Central memory CD8-positive, alpha-beta T cell (primary cell): Measurements from ENCODE around the gene PDE10A.

Source experiments
- ATAC-seq: fragments of 150-1000 bp; cut with Tn5 transposase; replicated peaks from 2 replicates; pipeline ENCODE4 v1.10.0; 2022; ENCODE audit warnings: mild to moderate bottlenecking, moderate FRiP score, moderate number of reproducible peaks; ENCODE audit not compliant: poor library complexity, severe bottlenecking; ENCODE audit errors: extremely low read depth
- DNase-seq, 2 donors: peaks; one replicate each; pipeline ENCODE4 v3.0.0; 2021; ENCODE audit warnings: low spot score in 2 of 2
- H3K27ac Mint-ChIP-seq: one replicate; pipeline ENCODE4 v1.8.0; 2022; ENCODE audit warnings: low read depth, mild to moderate bottlenecking, moderate library complexity, mixed read lengths
- H3K27me3 Mint-ChIP-seq: one replicate; pipeline ENCODE4 v1.8.0; 2022; ENCODE audit warnings: mixed read lengths
- H3K36me3 Mint-ChIP-seq: one replicate; pipeline ENCODE4 v1.8.0; 2022; ENCODE audit warnings: mild to moderate bottlenecking, moderate library complexity, mixed read lengths; ENCODE audit not compliant: insufficient read depth
- H3K4me1 Mint-ChIP-seq: one replicate; pipeline ENCODE4 v1.8.0; 2022; ENCODE audit warnings: mixed read lengths
- H3K4me3 Mint-ChIP-seq: one replicate; pipeline ENCODE4 v1.8.0; 2022; ENCODE audit warnings: mild to moderate bottlenecking, moderate library complexity, mixed read lengths
- H3K9me3 Mint-ChIP-seq: one replicate; pipeline ENCODE4 v1.8.0; 2022; ENCODE audit warnings: mixed read lengths

The PDE10A gene

DNA sequence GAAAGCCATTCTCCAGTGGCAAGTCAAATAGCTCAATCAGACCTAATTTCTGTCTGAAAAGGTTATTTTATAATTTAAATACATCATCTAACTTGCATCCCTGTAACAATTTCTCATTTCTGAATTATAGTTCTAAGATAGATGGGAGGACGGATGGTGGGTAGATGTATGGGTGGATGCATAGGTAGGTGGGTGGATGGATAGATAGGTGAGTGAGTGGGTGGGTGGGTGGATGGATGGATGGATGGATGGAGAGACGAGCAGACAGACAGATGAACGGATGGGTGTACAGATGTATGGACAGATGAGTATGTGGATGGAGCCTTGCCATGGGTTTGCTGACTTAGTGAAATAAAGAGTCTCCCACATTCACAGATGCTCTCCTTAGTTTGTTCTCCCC is 20.0 kb downstream of the PDE10A start:
- DNase-seq (no peak), ATAC-seq (no peak)
- no peaks in the 10 kb centered on the region for H3K27me3 Mint-ChIP-seq
- no peaks in the 10 kb centered on the region for H3K36me3 Mint-ChIP-seq
- no peak overlapping the region for H3K27ac Mint-ChIP-seq
- no peaks in the 10 kb centered on the region for H3K4me1 Mint-ChIP-seq
- H3K9me3 Mint-ChIP-seq, result peaks cover 5% of the 10 kb centered on the region
- H3K4me3 Mint-ChIP-seq, result no peak overlapping the region

DNA sequence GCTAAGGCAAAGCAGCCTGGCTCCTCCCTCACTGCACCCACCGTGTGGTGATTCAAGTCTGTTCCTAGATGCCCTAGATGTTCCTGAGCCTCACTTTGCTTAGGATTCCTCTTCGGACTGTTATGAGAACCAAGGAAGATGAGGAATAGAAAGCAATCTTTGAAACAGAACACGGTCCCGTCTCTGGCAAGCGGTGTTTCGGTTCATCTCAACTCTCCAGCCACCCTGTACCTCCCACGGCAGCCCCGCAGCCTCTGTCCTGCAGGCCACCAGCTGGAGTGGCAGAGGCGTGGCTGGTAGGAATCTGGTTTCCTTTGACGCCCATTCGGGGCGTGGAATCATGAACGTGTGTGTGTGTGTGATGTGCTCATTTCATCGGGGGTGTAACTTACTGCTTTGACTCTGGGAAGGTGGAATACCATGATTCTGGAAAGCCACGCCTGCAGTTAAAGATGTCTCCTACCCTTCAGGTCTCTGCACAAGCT is 21.3 kb downstream of the PDE10A start:
- Mint-ChIP-seq H3K27ac (no peak overlapping the region), H3K4me3 (no peak overlapping the region), H3K9me3 (peaks cover 5% of the 10 kb centered on the region), H3K27me3 (no peaks in the 10 kb centered on the region), H3K36me3 (no peaks in the 10 kb centered on the region), H3K4me1 (no peaks in the 10 kb centered on the region)
- ATAC-seq, result no peak
- DNase-seq, result no peak

GRCh38 chr6:165640806-165641205 is 22.2 kb downstream of the PDE10A start:
- H3K27me3 Mint-ChIP-seq, result no peaks in the 10 kb centered on the region
- H3K36me3 Mint-ChIP-seq, result no peaks in the 10 kb centered on the region
- no peak overlapping the region for H3K4me3 Mint-ChIP-seq
- ATAC-seq (no peak), DNase-seq (no peak)
- H3K27ac Mint-ChIP-seq, result no peak overlapping the region
- no peaks in the 10 kb centered on the region for H3K4me1 Mint-ChIP-seq
- H3K9me3 Mint-ChIP-seq, result peaks cover 5% of the 10 kb centered on the region

DNA sequence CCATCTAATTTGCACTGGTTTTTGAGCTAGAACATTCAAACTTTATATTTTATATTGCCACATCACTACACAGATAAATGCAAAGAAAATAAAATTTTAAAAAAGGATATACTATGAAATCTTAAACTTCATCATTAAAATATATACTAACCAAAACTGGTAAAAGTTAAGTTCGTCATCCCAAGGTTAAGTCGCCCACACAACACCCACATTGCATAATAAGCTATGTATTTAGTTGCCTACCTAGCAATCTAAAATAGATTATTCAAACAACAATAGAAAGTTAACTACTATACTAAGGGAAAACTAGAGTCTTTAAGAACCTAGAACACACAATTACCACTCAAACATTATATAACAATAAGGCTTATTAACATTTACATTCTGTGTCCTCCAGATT is 24.5 kb downstream of the PDE10A start:
- ATAC-seq (no peak), DNase-seq (no peak)
- Mint-ChIP-seq H3K36me3 (peaks cover 2% of the 10 kb centered on the region), H3K4me1 (peaks cover 9% of the 10 kb centered on the region), H3K9me3 (peaks cover 12% of the 10 kb centered on the region), H3K4me3 (no peak overlapping the region), H3K27me3 (peaks cover 12% of the 10 kb centered on the region), H3K27ac (no peak overlapping the region)

- H3K27ac Mint-ChIP-seq, result no peak overlapping the region
- H3K4me1 Mint-ChIP-seq, result peaks cover 9% of the 10 kb centered on the region
Observed at GRCh38 chr6:165637586-165637985, 25.5 kb downstream of the PDE10A start.

DNA sequence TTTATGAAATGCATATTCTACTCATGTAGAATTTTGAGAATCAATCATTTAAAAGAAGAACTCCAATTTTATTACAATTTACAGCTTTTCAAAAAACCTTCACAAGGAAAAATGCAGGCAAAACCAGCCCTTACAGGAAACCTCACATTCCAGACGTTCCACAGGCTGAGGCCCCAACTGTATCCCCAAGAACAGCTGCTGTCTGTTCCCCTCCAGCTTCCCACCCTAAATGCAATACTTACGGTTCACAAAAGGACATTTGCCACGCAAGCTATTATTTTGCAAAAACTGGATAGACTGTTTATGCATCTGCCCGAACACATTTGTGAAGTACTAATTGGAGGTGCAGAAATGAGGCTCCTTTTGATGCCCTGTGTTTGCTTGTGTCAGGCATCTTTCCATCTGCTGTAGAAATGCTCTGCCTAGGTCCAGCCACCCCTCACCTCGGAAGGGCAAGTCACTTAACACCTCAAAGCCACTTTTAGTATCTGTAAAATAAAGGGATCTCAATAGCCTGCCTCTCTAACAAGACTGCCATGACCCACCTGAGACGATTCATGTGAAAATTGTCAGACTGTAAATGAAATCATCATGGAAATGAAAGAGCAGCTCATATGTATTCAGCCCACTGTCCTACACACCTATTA is 26.5 kb downstream of the PDE10A start:
- Mint-ChIP-seq H3K9me3 (peaks cover 7% of the 10 kb centered on the region), H3K4me3 (no peak overlapping the region)

More at GRCh38 chr6:165637586-165637985, 25.5 kb downstream of the PDE10A start:
- Mint-ChIP-seq H3K4me3 (no peak overlapping the region), H3K27me3 (peaks cover 20% of the 10 kb centered on the region), H3K36me3 (peaks cover 2% of the 10 kb centered on the region), H3K9me3 (peaks cover 12% of the 10 kb centered on the region)
- ATAC-seq (no peak), DNase-seq (no peak)

DNA sequence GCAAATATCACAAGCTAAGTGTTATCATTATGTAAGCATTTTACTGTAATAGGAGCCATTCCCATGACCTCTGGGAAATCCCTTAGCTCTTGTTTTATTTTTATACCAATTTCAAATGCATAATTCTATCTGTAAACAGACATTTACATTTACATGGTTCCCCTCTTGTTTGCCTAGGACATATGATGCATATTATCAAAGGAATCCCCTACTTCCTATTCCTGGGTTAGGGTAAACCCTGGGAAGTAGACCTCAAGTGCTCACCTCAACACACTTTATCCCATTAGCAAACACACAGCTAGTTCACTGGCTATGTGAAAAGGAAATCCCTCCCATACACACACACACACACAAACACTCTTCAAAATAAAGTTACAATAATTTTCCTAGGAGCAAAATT is 27.1 kb downstream of the PDE10A start:
- no peak overlapping the region for H3K4me3 Mint-ChIP-seq
- no peak for ATAC-seq
- peaks cover 7% of the 10 kb centered on the region for H3K9me3 Mint-ChIP-seq
- no peak overlapping the region for H3K27ac Mint-ChIP-seq
- H3K4me1 Mint-ChIP-seq, result peaks cover 9% of the 10 kb centered on the region
- no peak for DNase-seq
- H3K36me3 Mint-ChIP-seq, result peaks cover 2% of the 10 kb centered on the region
- peaks cover 20% of the 10 kb centered on the region for H3K27me3 Mint-ChIP-seq

More for the DNA sequence above, 26.5 kb downstream of the PDE10A start:
- Mint-ChIP-seq H3K27me3 (peaks cover 20% of the 10 kb centered on the region), H3K4me1 (peaks cover 9% of the 10 kb centered on the region), H3K27ac (no peak overlapping the region), H3K36me3 (peaks cover 2% of the 10 kb centered on the region)
- ATAC-seq, result no peak
- DNase-seq, result no peak

- Mint-ChIP-seq H3K9me3 (peaks cover 7% of the 10 kb centered on the region), H3K27ac (no peak overlapping the region), H3K36me3 (peaks cover 2% of the 10 kb centered on the region), H3K4me3 (no peak overlapping the region), H3K27me3 (peaks cover 20% of the 10 kb centered on the region), H3K4me1 (peaks cover 9% of the 10 kb centered on the region)
- DNase-seq (no peak), ATAC-seq (no peak)
Observed at GRCh38 chr6:165634101-165634880, 28.8 kb downstream of the PDE10A start.

- H3K36me3 Mint-ChIP-seq, result peaks cover 2% of the 10 kb centered on the region
- H3K9me3 Mint-ChIP-seq, result peaks cover 7% of the 10 kb centered on the region
- peaks cover 20% of the 10 kb centered on the region for H3K27me3 Mint-ChIP-seq
- ATAC-seq (no peak), DNase-seq (no peak)
- peaks cover 9% of the 10 kb centered on the region for H3K4me1 Mint-ChIP-seq
- no peak overlapping the region for H3K27ac Mint-ChIP-seq
- no peak overlapping the region for H3K4me3 Mint-ChIP-seq
Observed at GRCh38 chr6:165632194-165632593, 30.8 kb downstream of the PDE10A start.

- H3K36me3 Mint-ChIP-seq, result peaks cover 2% of the 10 kb centered on the region
- DNase-seq, result no peak
- H3K4me1 Mint-ChIP-seq, result peaks cover 9% of the 10 kb centered on the region
- peaks cover 7% of the 10 kb centered on the region for H3K9me3 Mint-ChIP-seq
- no peak for ATAC-seq
- peaks cover 20% of the 10 kb centered on the region for H3K27me3 Mint-ChIP-seq
- H3K27ac Mint-ChIP-seq, result no peak overlapping the region
- no peak overlapping the region for H3K4me3 Mint-ChIP-seq
Observed at GRCh38 chr6:165630544-165630953, 32.5 kb downstream of the PDE10A start.

DNA sequence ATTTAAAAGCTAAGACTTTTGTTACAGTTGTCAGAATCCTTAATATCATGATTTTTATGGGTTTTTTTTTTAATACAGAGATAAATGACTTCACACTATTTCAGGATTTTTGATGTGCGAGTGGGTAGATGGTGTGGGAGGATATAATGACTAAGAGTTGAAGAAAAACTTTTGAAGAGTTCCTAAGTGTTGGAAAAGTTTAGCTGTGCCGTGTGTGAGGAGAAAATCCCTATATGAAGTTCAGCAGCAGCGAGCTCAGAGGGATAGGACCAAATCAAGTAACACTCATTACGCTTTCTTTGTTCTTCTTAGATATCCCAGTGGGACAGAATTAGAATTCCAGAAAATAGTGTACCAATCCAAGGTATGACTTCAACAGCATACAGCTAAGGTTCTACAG is 34.1 kb downstream of the PDE10A start:
- Mint-ChIP-seq H3K27me3 (peaks cover 19% of the 10 kb centered on the region), H3K27ac (no peak overlapping the region), H3K4me3 (no peak overlapping the region), H3K9me3 (peaks cover 10% of the 10 kb centered on the region), H3K36me3 (peaks cover 3% of the 10 kb centered on the region), H3K4me1 (peaks cover 1% of the 10 kb centered on the region)
- ATAC-seq (no peak), DNase-seq (no peak)

DNA sequence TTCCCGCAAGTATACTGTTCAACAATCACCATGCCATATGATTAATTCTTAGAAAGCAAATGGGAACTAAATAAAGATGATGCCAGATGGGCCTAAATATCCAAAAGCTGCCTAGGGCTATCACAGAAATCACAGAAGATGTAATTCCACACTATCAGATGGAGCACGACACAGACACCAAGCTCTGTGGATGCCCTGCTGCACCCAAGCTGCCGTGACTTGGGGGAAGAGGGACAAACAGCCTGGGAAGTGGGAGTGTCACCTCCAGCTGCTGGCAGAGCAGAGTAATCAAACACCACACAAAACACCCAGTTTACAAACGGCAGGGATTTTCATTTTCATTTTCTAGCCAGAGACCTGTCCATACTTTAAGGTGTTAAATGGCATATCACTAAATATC is 35.7 kb downstream of the PDE10A start:
- H3K27me3 Mint-ChIP-seq, result peaks cover 10% of the 10 kb centered on the region
- ATAC-seq (no peak), DNase-seq (no peak)
- no peak overlapping the region for H3K27ac Mint-ChIP-seq
- H3K4me1 Mint-ChIP-seq, result no peaks in the 10 kb centered on the region
- no peak overlapping the region for H3K4me3 Mint-ChIP-seq
- H3K36me3 Mint-ChIP-seq, result peaks cover 2% of the 10 kb centered on the region
- H3K9me3 Mint-ChIP-seq, result peaks cover 12% of the 10 kb centered on the region

GRCh38 chr6:165626711-165627110 is 36.3 kb downstream of the PDE10A start:
- DNase-seq (no peak), ATAC-seq (no peak)
- peaks cover 2% of the 10 kb centered on the region for H3K36me3 Mint-ChIP-seq
- no peaks in the 10 kb centered on the region for H3K4me1 Mint-ChIP-seq
- no peak overlapping the region for H3K4me3 Mint-ChIP-seq
- peaks cover 12% of the 10 kb centered on the region for H3K9me3 Mint-ChIP-seq
- peaks cover 10% of the 10 kb centered on the region for H3K27me3 Mint-ChIP-seq
- H3K27ac Mint-ChIP-seq, result no peak overlapping the region
